Naive thymus-derived CD4-positive, alpha-beta T cell (primary cell): ENCODE data around the gene ZFYVE16. TPM values are rescaled to one million over a fixed set of nuclear protein-coding genes. Genes with fewer than 3 reads are reported as not detected.
A peak's percentile ranks its signal among the peaks of the same experiment; 100 is the strongest.

Experiments
- ATAC-seq: fragments of 150-1000 bp; cut with Tn5 transposase; 2 replicates; pipeline ENCODE4 v1.10.0; 2021; ENCODE audit warnings: mild to moderate bottlenecking, moderate library complexity
- CTCF ChIA-PET: fragments of 350-600 bp; sonication (Branson Sonifier 250); formaldehyde crosslinking; loops from one replicate; lab custom pipeline; 2021; ENCODE audit warnings: antibody characterized with exemption; lab: Charles Lee
- POLR2A ChIA-PET: fragments of 350-600 bp; sonication (Branson Sonifier 250); formaldehyde crosslinking; loops from one replicate; lab custom pipeline; 2021; ENCODE audit warnings: antibody characterized with exemption, inconsistent platforms; lab: Charles Lee
- DNase-seq, 9 donors: peaks; one replicate each; pipeline versions ENCODE4 v3.0.0 to v3.0.0-alpha.2; 2020 to 2022; ENCODE audit warnings: mixed read lengths in 1 of 9
- H3K27ac ChIP-seq: one replicate; pipeline ENCODE4 v1.7.0; 2013; ENCODE audit warnings: mild to moderate bottlenecking, low read depth, low read length, moderate library complexity
- H3K27me3 ChIP-seq, 2 donors: one replicate each; pipeline ENCODE4 v1.7.0; 2013; ENCODE audit warnings: low read length in 2 of 2, mild to moderate bottlenecking in 2 of 2, moderate library complexity in 2 of 2; ENCODE audit not compliant: control insufficient read depth in 2 of 2, insufficient read depth in 2 of 2
- H3K36me3 ChIP-seq, 3 experiments: 1 replicate in 2 of 3; 2 replicates in 1 of 3; pipeline ENCODE4 v1.7.0; 2013; ENCODE audit warnings: low read length in 3 of 3, mild to moderate bottlenecking in 3 of 3, moderate library complexity in 1 of 3; ENCODE audit not compliant: insufficient read depth in 3 of 3, control insufficient read depth in 2 of 3
- H3K4me1 ChIP-seq, 2 donors: one replicate each; pipeline ENCODE4 v1.7.0; 2013; ENCODE audit warnings: low read length in 2 of 2, mild to moderate bottlenecking in 2 of 2, moderate library complexity in 1 of 2; ENCODE audit not compliant: control insufficient read depth in 2 of 2, insufficient read depth in 2 of 2
- H3K4me3 ChIP-seq: 2 replicates; pipeline ENCODE4 v1.7.0; 2013; ENCODE audit warnings: mild to moderate bottlenecking, low read length
- H3K9me3 ChIP-seq, 3 experiments: 1 replicate in 2 of 3; 2 replicates in 1 of 3; pipeline ENCODE4 v1.7.0; 2013; ENCODE audit warnings: low read length in 3 of 3; ENCODE audit not compliant: control insufficient read depth in 2 of 3
- H3K27ac Mint-ChIP-seq, 9 donors: one replicate each; pipeline ENCODE4 v1.8.0; 2020 to 2022; ENCODE audit warnings: mixed read lengths in 9 of 9, mild to moderate bottlenecking in 8 of 9, moderate library complexity in 5 of 9, inconsistent platforms in 2 of 9
- H3K27me3 Mint-ChIP-seq, 5 donors: one replicate each; pipeline ENCODE4 v1.8.0; 2021 to 2022; ENCODE audit warnings: mixed read lengths in 5 of 5, mild to moderate bottlenecking in 1 of 5
- H3K36me3 Mint-ChIP-seq, 5 donors: one replicate each; pipeline ENCODE4 v1.8.0; 2020 to 2022; ENCODE audit warnings: mixed read lengths in 5 of 5, mild to moderate bottlenecking in 3 of 5, inconsistent platforms in 1 of 5
- H3K4me1 Mint-ChIP-seq, 7 donors: one replicate each; pipeline ENCODE4 v1.8.0; 2020 to 2022; ENCODE audit warnings: mixed read lengths in 7 of 7, mild to moderate bottlenecking in 3 of 7, inconsistent platforms in 1 of 7
- H3K4me3 Mint-ChIP-seq, 10 donors: one replicate each; pipeline ENCODE4 v1.8.0; 2020 to 2022; ENCODE audit warnings: mild to moderate bottlenecking in 10 of 10, mixed read lengths in 10 of 10, moderate library complexity in 6 of 10, inconsistent platforms in 2 of 10
- H3K9me3 Mint-ChIP-seq, 11 donors: one replicate each; pipeline ENCODE4 v1.8.0; 2020 to 2022; ENCODE audit warnings: mixed read lengths in 11 of 11, mild to moderate bottlenecking in 4 of 11, inconsistent platforms in 1 of 11, moderate library complexity in 1 of 11
- intact Hi-C, 2 donors: fragments of 100-400 bp; cut with micrococcal nuclease; formaldehyde crosslinking; loops; one replicate each; pipeline ENCODE4 v1.15.1; 2023
- polyA plus RNA-seq, 2 donors: library from polyadenylated mRNA; unstranded; fragments of 300-500 nt; fragmentation: Illumina TruSeq; gene quantifications; one replicate each; pipeline ENCODE4 v1.2.3, GENCODE V29; 2021
- total RNA-seq, 6 experiments: library from RNA in 5 of 6; stranded (reverse) in 5 of 6; gene quantifications; 1 replicate in 5 of 6; 2 replicates in 1 of 6; pipeline ENCODE4 v1.2.3 and lab custom pipeline; 2021 to 2026

ZFYVE16 gene
- total and polyA plus RNA-seq, 7 experiments from 2014 or later, result 3.0 to 32.0 (median 14.1) TPM

DNA sequence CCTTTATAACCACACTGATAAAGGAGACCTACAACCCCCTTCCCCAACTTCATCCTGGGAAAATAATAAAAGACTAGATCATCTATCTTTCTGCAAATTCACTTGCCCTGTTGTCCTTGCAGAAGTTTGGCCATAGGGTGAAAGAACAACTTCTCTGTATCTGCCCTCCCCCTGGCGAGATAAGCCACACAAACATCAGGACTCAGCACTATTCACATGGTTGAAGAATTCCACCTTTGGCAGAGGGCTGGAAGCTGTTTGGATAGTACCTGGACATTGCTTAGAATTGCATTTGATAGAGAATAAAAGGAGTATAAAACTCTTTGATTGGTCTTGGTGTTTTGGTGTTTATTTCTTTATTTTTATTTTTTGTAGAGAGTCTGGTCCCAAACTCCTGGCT lies 97.0 kb downstream of the ZFYVE16 start:
- Histone ChIP-seq H3K36me3 (no peaks in the 10 kb centered on the region), H3K4me1 (no peaks in the 10 kb centered on the region), H3K9me3 (no peaks in the 10 kb centered on the region), H3K27me3 (no peaks in the 10 kb centered on the region), H3K27ac (no peak overlapping the region), H3K4me3 (no peak overlapping the region)
- Mint-ChIP-seq H3K4me1 (peaks cover 0 to 13% (median 5%) of the 10 kb centered on the region in 7 donors), H3K27me3 (peaks cover 0 to 2% (median 0%) of the 10 kb centered on the region in 5 donors), H3K27ac (peak overlapping the region in 1 of 9 donors; percentile 18), H3K36me3 (peaks cover 0 to 7% (median 0%) of the 10 kb centered on the region in 5 donors), H3K4me3 (no peak overlapping the region), H3K9me3 (no peaks in the 10 kb centered on the region)
- POLR2A ChIA-PET, result interaction anchor here (0.7 kb wide), 1 partner anchor 16 kb away, joined by 3 read pairs; no protein-coding TSS in a partner anchor
- ATAC-seq (no peak), DNase-seq (no peak)
- intact Hi-C loops, result no loop called here
- CTCF ChIA-PET, result no interaction called here

GRCh38 chr5:80507663-80508062 lies 99.8 kb downstream of the ZFYVE16 start:
- DNase-seq, result no peak
- POLR2A ChIA-PET, result no interaction called here

GRCh38 chr5:80508844-80509243 lies 101.0 kb downstream of the ZFYVE16 start:
- peaks cover 0 to 2% (median 0%) of the 10 kb centered on the region in 5 donors for H3K27me3 Mint-ChIP-seq

More at GRCh38 chr5:80507663-80508062, 99.8 kb downstream of the ZFYVE16 start:
- Histone ChIP-seq H3K4me3 (no peak overlapping the region), H3K27ac (no peak overlapping the region), H3K36me3 (no peaks in the 10 kb centered on the region), H3K4me1 (no peaks in the 10 kb centered on the region), H3K27me3 (no peaks in the 10 kb centered on the region), H3K9me3 (no peaks in the 10 kb centered on the region)
- Mint-ChIP-seq H3K27me3 (peaks cover 0 to 2% (median 0%) of the 10 kb centered on the region in 5 donors), H3K27ac (no peak overlapping the region), H3K4me3 (no peak overlapping the region), H3K36me3 (peaks cover 0 to 9% (median 0%) of the 10 kb centered on the region in 5 donors), H3K4me1 (peaks cover 0 to 13% (median 5%) of the 10 kb centered on the region in 7 donors), H3K9me3 (peaks cover 0 to 1% (median 0%) of the 10 kb centered on the region in 11 donors)
- ATAC-seq, result no peak
- CTCF ChIA-PET, result no interaction called here
- intact Hi-C loops, result no loop called here

DNA sequence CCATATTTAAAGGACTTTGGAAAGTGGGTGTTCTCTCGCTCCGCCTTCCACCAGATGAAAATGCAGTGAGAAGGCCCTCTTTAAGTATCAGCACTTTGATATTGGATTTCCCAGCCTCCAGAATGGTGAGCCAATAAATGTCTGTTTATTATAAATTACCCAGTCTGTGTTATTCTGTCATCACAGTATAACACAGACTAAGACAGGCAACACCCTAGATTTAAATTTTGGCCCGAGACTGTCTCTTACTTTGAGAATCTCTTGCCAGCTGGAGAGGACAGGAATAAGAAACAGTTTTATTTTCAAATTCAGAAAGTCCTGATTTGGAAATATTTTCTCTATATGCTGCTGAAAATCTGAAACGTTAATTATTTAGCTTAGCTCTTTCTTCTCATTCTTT lies 101.5 kb downstream of the ZFYVE16 start:
- ATAC-seq, result no peak
- CTCF ChIA-PET, result no interaction called here

More at GRCh38 chr5:80508844-80509243, 101.0 kb downstream of the ZFYVE16 start:
- no peaks in the 10 kb centered on the region for H3K9me3 ChIP-seq
- no peaks in the 10 kb centered on the region for H3K36me3 ChIP-seq
- H3K36me3 Mint-ChIP-seq, result peaks cover 0 to 12% (median 0%) of the 10 kb centered on the region in 5 donors
- intact Hi-C loops, result no loop called here
- H3K27ac ChIP-seq, result no peak overlapping the region
- CTCF ChIA-PET, result no interaction called here
- H3K4me1 Mint-ChIP-seq, result peaks cover 0 to 8% (median 3%) of the 10 kb centered on the region in 7 donors
- peaks cover 0 to 1% (median 0%) of the 10 kb centered on the region in 11 donors for H3K9me3 Mint-ChIP-seq
- H3K27me3 ChIP-seq, result no peaks in the 10 kb centered on the region
- H3K4me3 ChIP-seq, result no peak overlapping the region
- POLR2A ChIA-PET, result no interaction called here
- no peak overlapping the region for H3K27ac Mint-ChIP-seq
- ATAC-seq (no peak), DNase-seq (no peak)
- H3K4me1 ChIP-seq, result no peaks in the 10 kb centered on the region
- no peak overlapping the region for H3K4me3 Mint-ChIP-seq

GRCh38 chr5:80516826-80517225 lies 109.0 kb downstream of the ZFYVE16 start:
- peak in 1 of 9 donors; percentile 26 for DNase-seq
- peaks cover 0 to 4% (median 0%) of the 10 kb centered on the region in 5 donors for H3K36me3 Mint-ChIP-seq
- Histone ChIP-seq H3K9me3 (no peaks in the 10 kb centered on the region), H3K27ac (no peak overlapping the region), H3K4me3 (no peak overlapping the region), H3K27me3 (no peaks in the 10 kb centered on the region), H3K36me3 (no peaks in the 10 kb centered on the region), H3K4me1 (no peaks in the 10 kb centered on the region)
- H3K27me3 Mint-ChIP-seq, result no peaks in the 10 kb centered on the region
- H3K4me1 Mint-ChIP-seq, result no peaks in the 10 kb centered on the region
- intact Hi-C loops, result no loop called here
- ChIA-PET CTCF (no interaction called here), POLR2A (no interaction called here)
- H3K9me3 Mint-ChIP-seq, result no peaks in the 10 kb centered on the region
- no peak overlapping the region for H3K27ac Mint-ChIP-seq
- no peak overlapping the region for H3K4me3 Mint-ChIP-seq
- no peak for ATAC-seq

More for the DNA sequence above, 101.5 kb downstream of the ZFYVE16 start:
- Histone ChIP-seq H3K27ac (no peak overlapping the region), H3K9me3 (no peaks in the 10 kb centered on the region), H3K27me3 (no peaks in the 10 kb centered on the region), H3K4me3 (no peak overlapping the region), H3K4me1 (no peaks in the 10 kb centered on the region), H3K36me3 (no peaks in the 10 kb centered on the region)
- POLR2A ChIA-PET, result no interaction called here
- Mint-ChIP-seq H3K27ac (no peak overlapping the region), H3K4me3 (no peak overlapping the region), H3K27me3 (peaks cover 0 to 2% (median 0%) of the 10 kb centered on the region in 5 donors), H3K4me1 (peaks cover 0 to 3% (median 0%) of the 10 kb centered on the region in 7 donors), H3K36me3 (peaks cover 0 to 12% (median 0%) of the 10 kb centered on the region in 5 donors), H3K9me3 (peaks cover 0 to 1% (median 0%) of the 10 kb centered on the region in 11 donors)
- DNase-seq, result no peak
- intact Hi-C loops, result no loop called here

Other genes with a start within 250 kb of the ZFYVE16 start
- 100 to 1,000 TPM in 4 of 5 experiments, 10 to 100 TPM in 1; 71.2 to 164 (median 163) TPM for gene SERINC5, start 152.0 kb upstream of the ZFYVE16 start, total RNA-seq
- gene SERINC5, start 152.0 kb upstream of the ZFYVE16 start, polyA plus RNA-seq, result 10 to 100 TPM; 34.3 to 34.9 TPM
- not detected for gene SPZ1, start 88.1 kb upstream of the ZFYVE16 start, total RNA-seq
- not detected for gene SPZ1, start 88.1 kb upstream of the ZFYVE16 start, polyA plus RNA-seq
- 1 to 10 TPM in 2 of 5 experiments, under 1 TPM in 2, not detected in 1; 0.36 to 3.4 (median 1.1) TPM for gene FAM151B, start 80.0 kb downstream of the ZFYVE16 start, total RNA-seq
- under 1 TPM in 1 of 2 donors, not detected in 1; 0.11 TPM for gene FAM151B, start 80.0 kb downstream of the ZFYVE16 start, polyA plus RNA-seq
- gene ANKRD34B, start 162.2 kb downstream of the ZFYVE16 start, total RNA-seq, result under 1 TPM in 1 of 5 experiments, not detected in 4; 0.22 TPM
- gene ANKRD34B, start 162.2 kb downstream of the ZFYVE16 start, polyA plus RNA-seq, result not detected
- 10 to 100 TPM; 12.0 to 20.9 (median 16.7) TPM for gene MSH3, start 246.6 kb downstream of the ZFYVE16 start, total RNA-seq
- 10 to 100 TPM; 10.5 to 13.0 TPM for gene MSH3, start 246.6 kb downstream of the ZFYVE16 start, polyA plus RNA-seq
- 10 to 100 TPM in 3 of 5 experiments, 1 to 10 TPM in 2; 6.9 to 68.9 (median 17.0) TPM for gene DHFR, start 246.9 kb downstream of the ZFYVE16 start, total RNA-seq
- 1 to 10 TPM; 1.2 to 2.5 TPM for gene DHFR, start 246.9 kb downstream of the ZFYVE16 start, polyA plus RNA-seq